Measurements from ENCODE around the gene CRYBA4. TPM values are rescaled to one million over a fixed set of nuclear protein-coding genes. Genes with fewer than 3 reads are reported as not detected.

The CRYBA4 gene
- total and polyA plus RNA-seq, 8 donors, result 0.21 to 0.87 (median 0.43) TPM; not detected in 2

DNA sequence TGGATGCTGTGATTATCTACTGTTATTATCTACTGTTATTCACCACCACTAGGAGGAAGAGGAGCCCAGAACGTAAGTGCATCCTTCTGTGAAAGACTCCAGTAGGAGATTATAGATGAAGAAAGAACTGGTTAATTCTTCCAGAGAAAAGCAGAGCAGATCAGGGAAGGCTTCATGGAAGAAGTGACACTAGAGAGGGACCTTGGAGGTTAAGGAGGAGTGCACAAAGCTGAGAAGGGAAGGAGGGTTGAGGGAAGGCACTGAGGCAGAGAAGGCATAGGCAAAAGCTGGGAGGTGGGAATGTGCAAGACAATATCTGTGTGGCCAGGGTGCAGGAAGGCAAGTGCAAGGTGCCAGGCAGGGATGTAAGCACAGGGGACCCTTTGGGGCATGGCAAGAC lies 17.4 kb upstream of the CRYBA4 start:
- TF ChIP-seq, protein P1, sequence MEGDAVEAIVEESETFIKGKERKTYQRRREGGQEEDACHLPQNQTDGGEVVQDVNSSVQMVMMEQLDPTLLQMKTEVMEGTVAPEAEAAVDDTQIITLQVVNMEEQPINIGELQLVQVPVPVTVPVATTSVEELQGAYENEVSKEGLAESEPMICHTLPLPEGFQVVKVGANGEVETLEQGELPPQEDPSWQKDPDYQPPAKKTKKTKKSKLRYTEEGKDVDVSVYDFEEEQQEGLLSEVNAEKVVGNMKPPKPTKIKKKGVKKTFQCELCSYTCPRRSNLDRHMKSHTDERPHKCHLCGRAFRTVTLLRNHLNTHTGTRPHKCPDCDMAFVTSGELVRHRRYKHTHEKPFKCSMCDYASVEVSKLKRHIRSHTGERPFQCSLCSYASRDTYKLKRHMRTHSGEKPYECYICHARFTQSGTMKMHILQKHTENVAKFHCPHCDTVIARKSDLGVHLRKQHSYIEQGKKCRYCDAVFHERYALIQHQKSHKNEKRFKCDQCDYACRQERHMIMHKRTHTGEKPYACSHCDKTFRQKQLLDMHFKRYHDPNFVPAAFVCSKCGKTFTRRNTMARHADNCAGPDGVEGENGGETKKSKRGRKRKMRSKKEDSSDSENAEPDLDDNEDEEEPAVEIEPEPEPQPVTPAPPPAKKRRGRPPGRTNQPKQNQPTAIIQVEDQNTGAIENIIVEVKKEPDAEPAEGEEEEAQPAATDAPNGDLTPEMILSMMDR (IDR thresholded peaks at IDR 0.05), result no peak
- Histone ChIP-seq H3K4me1 (no peaks in the 10 kb centered on the region), H3K27ac (no peak overlapping the region), H3K9me3 (no peaks in the 10 kb centered on the region), H3K27me3 (no peaks in the 10 kb centered on the region), H3K4me3 (no peak overlapping the region), H3K36me3 (no peaks in the 10 kb centered on the region)
- ATAC-seq (no peak), DNase-seq (no peak)
- intact Hi-C loops (cut with DNase I), result no loop called here

DNA sequence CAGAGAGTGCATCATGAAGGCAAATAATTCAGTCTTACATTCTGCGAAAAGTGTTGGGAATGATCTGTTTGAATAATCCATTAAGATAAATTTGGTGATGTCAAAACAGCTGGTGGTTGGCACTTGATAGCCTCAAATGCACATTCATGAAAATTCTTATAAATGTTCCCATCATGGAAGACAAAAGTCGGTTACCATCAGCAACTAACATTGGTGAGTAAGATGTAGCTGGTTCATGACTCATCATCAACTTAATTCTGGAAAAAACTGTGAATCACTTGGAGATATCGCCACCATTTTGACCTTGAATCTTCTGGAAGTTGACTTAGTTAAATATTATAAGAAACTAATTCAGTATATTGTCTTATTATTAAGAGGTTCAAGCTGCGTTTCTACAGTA lies 15.2 kb upstream of the CRYBA4 start:
- intact Hi-C loops (cut with DNase I), result no loop called here
- Histone ChIP-seq H3K9me3 (no peaks in the 10 kb centered on the region), H3K4me3 (no peak overlapping the region), H3K36me3 (no peaks in the 10 kb centered on the region), H3K27me3 (no peaks in the 10 kb centered on the region), H3K4me1 (no peaks in the 10 kb centered on the region), H3K27ac (no peak overlapping the region)
- TF ChIP-seq, protein P1 (IDR thresholded peaks at IDR 0.05), result no peak
- ATAC-seq, result no peak
- no peak for DNase-seq

DNA sequence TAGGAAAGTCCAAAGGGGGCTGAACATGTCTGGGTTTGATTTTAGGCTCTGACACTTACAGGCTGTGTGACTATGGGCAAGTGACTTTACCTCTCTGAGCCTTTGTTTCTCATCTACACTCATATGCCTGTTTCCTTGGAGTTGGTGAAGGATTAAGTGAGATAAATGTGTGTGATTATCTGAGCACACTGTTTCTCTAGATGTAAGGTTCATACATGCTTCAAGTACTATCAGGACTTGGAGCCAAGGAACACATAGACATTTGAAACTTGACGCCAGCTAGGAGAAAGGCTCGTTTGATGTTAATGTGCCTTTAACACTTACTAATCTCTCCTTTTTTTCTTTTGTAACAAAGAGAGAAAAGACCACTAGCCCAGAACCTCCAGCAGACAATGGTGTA lies 13.6 kb upstream of the CRYBA4 start:
- DNase-seq (no peak), ATAC-seq (no peak)
- Histone ChIP-seq H3K27me3 (no peaks in the 10 kb centered on the region), H3K4me1 (no peaks in the 10 kb centered on the region), H3K27ac (no peak overlapping the region), H3K4me3 (no peak overlapping the region), H3K9me3 (no peaks in the 10 kb centered on the region), H3K36me3 (no peaks in the 10 kb centered on the region)
- intact Hi-C loops (cut with DNase I), result no loop called here
- TF ChIP-seq, protein P1 (IDR thresholded peaks at IDR 0.05), result no peak

DNA sequence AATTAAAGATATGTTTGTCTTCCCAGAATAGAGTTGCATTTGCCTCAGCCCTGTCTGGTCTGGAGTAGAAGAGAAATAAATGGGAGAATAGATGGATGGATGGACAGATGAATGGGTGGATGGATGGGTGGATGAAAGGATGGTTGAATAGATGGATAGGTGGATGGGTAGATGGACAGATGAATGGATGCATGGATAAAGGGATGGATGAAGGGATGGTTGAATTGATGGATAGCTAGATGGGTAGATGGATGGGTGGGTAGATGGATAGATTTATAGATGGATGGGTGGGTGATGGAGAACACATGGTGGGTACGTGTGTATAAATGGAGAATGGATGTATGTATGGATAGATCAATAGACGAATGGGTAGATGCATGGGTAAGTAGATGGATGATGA lies 12.5 kb upstream of the CRYBA4 start:
- ATAC-seq (no peak), DNase-seq (no peak)
- intact Hi-C loops (cut with DNase I), result no loop called here
- no peaks in the 10 kb centered on the region for H3K9me3 ChIP-seq
- no peaks in the 10 kb centered on the region for H3K4me1 ChIP-seq
- H3K36me3 ChIP-seq, result no peaks in the 10 kb centered on the region
- H3K27ac ChIP-seq, result no peak overlapping the region
- H3K4me3 ChIP-seq, result no peak overlapping the region
- H3K27me3 ChIP-seq, result no peaks in the 10 kb centered on the region
- TF ChIP-seq, protein P1 (IDR thresholded peaks at IDR 0.05), result no peak

DNA sequence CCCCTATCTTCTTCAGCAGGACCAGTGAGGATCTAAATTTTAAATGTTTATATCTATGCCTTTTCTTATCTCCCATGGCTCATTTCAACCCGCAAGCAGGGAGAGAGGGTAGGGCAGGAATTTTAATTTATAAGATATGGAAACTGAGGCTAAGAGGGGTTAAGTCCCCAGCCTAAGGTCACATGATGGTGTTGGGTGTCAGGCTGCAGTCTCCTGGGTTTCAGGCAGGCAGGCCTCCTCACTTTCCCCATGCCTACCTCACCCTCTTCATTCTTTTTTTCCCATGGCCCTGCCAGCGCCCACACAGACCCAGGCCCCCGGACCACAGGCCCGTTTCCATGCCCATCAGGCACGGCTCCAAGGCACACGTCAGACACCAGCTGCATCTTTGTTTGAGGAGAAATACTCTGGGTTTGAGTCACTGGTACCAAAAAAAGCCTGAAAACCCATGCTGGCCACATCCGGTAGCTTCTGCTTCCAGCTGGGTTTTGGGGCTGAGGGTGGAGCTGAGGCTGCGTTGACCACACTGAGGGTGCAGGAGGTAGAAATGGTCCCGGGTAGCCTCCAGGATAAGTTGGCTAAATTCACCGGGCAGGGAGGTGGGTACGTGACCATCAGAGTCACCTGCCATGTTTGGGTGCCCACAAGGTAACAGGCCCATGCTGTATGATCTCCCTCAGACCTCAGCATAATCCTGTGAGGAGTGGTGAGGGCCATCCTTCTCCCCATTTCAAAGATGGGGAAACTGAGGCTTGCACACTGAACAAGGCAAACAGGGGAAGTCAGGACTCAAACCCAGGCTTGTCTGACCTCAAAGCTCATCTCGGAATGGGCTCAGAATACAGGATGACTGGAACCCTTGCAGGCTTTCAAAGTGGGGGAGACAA lies 11.4 kb upstream of the CRYBA4 start:
- no peaks in the 10 kb centered on the region for H3K36me3 ChIP-seq
- TF ChIP-seq, protein P1 (IDR thresholded peaks at IDR 0.05), result no peak
- H3K4me3 ChIP-seq, result no peak overlapping the region
- DNase-seq (no peak), ATAC-seq (peak; percentile 24)
- intact Hi-C loops (cut with DNase I), result no loop called here
- H3K27ac ChIP-seq, result no peak overlapping the region
- H3K9me3 ChIP-seq, result no peaks in the 10 kb centered on the region
- no peaks in the 10 kb centered on the region for H3K4me1 ChIP-seq
- H3K27me3 ChIP-seq, result peaks cover 0 to 6% of the 10 kb centered on the region in 2 donors

Data from left lung (tissue), 10 donors.